Ovary (tissue), 3 donors: ENCODE measurements around the gene PKP2.

Experiments
- POLR2A ChIP-seq: fragments of 450-650 bp; IDR thresholded peaks from one replicate; pipeline ENCODE4 v1.6.1; 2017; ENCODE audit warnings: antibody characterized with exemption, mild to moderate bottlenecking, moderate library complexity
- TF ChIP-seq, protein P1 (sequence below), 3 donors: fragments of 450-650 bp in 2 of 3; fragments of 200-600 bp in 1 of 3; IDR thresholded peaks; one replicate each; pipeline versions ENCODE4 v1.5.1 to v1.8.0; 2016 to 2022; ENCODE audit warnings: antibody characterized with exemption in 3 of 3, mild to moderate bottlenecking in 1 of 3
- donor health status: DM: no; HTN: no; CAD: no.

DNA sequence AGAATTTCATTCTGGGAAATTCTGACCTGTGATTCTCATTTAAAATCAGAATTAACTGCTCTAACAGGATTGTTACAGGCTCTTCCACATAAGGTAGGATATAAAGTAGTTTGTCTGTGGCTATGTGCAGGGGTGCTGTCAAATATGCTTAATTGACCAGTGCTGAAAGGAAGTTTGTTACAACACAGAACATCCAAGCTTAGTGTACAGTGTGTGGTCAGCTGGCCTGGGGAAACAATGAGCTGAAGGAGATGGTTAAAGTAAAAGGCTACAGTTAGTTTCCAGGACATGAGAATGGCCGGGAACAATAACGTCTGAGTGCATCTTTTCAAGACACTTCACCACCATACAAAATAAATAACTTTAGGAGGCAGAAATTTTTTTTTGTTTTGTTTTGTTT, 68.0 kb downstream of the PKP2 start:
- TF ChIP-seq, protein P1, sequence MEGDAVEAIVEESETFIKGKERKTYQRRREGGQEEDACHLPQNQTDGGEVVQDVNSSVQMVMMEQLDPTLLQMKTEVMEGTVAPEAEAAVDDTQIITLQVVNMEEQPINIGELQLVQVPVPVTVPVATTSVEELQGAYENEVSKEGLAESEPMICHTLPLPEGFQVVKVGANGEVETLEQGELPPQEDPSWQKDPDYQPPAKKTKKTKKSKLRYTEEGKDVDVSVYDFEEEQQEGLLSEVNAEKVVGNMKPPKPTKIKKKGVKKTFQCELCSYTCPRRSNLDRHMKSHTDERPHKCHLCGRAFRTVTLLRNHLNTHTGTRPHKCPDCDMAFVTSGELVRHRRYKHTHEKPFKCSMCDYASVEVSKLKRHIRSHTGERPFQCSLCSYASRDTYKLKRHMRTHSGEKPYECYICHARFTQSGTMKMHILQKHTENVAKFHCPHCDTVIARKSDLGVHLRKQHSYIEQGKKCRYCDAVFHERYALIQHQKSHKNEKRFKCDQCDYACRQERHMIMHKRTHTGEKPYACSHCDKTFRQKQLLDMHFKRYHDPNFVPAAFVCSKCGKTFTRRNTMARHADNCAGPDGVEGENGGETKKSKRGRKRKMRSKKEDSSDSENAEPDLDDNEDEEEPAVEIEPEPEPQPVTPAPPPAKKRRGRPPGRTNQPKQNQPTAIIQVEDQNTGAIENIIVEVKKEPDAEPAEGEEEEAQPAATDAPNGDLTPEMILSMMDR (IDR thresholded peaks at IDR 0.05): no peak
- TF ChIP-seq POLR2A: no peak
